Stimulated activated naive B cell treated with anti-CD40 and anti-IgM and Interleukin-4, amounts not matched to agents 10 μg/mL and 1 μg/mL and 100 μg/mL, for 72 hours (primary cell): Measurements from ENCODE around the gene FRMD5.
A peak's percentile ranks its signal among the peaks of the same experiment; 100 is the strongest.
"Not testable (repeated sequence)": the region's sequence is repeated elsewhere in the genome, so short reads cannot be mapped to it uniquely, and the experiment has no call there.

Experiments used
- ATAC-seq, 2 donors: fragments of 150-1000 bp; cut with Tn5 transposase; replicated peaks; 2 replicates each; pipeline ENCODE4 v1.10.0; 2021; ENCODE audit warnings: moderate library complexity in 1 of 2
- DNase-seq: peaks from one replicate; pipeline ENCODE4 v3.0.0; 2021
- H3K27ac Mint-ChIP-seq: one replicate; pipeline ENCODE4 v1.8.0; 2022; ENCODE audit warnings: mild to moderate bottlenecking, mixed read lengths
- H3K27me3 Mint-ChIP-seq, 2 donors: one replicate each; pipeline ENCODE4 v1.8.0; 2022; ENCODE audit warnings: mixed read lengths in 2 of 2
- H3K36me3 Mint-ChIP-seq, 2 donors: one replicate each; pipeline ENCODE4 v1.8.0; 2022; ENCODE audit warnings: mixed read lengths in 2 of 2, mild to moderate bottlenecking in 1 of 2
- H3K4me1 Mint-ChIP-seq, 2 donors: one replicate each; pipeline ENCODE4 v1.8.0; 2022; ENCODE audit warnings: mixed read lengths in 2 of 2, mild to moderate bottlenecking in 1 of 2
- H3K4me3 Mint-ChIP-seq, 2 donors: one replicate each; pipeline ENCODE4 v1.8.0; 2022; ENCODE audit warnings: mild to moderate bottlenecking in 2 of 2, mixed read lengths in 2 of 2, moderate library complexity in 1 of 2
- H3K9me3 Mint-ChIP-seq, 2 donors: one replicate each; pipeline ENCODE4 v1.8.0; 2022; ENCODE audit warnings: mixed read lengths in 2 of 2, mild to moderate bottlenecking in 1 of 2

Gene FRMD5

GRCh38 chr15:44064706-44065105 lies 130.4 kb downstream of the FRMD5 start:
- H3K27ac Mint-ChIP-seq: no peak overlapping the region
- H3K4me1 Mint-ChIP-seq: peaks cover 4 to 7% of the 10 kb centered on the region in 2 donors

GRCh38 chr15:44058126-44058525 lies 136.9 kb downstream of the FRMD5 start:
- no peak overlapping the region for H3K4me3 Mint-ChIP-seq
- no peaks in the 10 kb centered on the region for H3K9me3 Mint-ChIP-seq
- no peak overlapping the region for H3K27ac Mint-ChIP-seq
- H3K27me3 Mint-ChIP-seq: peaks cover 11 to 41% of the 10 kb centered on the region in 2 donors
- ATAC-seq (no peak), DNase-seq (no peak)
- no peaks in the 10 kb centered on the region for H3K36me3 Mint-ChIP-seq
- H3K4me1 Mint-ChIP-seq: no peaks in the 10 kb centered on the region

More at GRCh38 chr15:44064706-44065105, 130.4 kb downstream of the FRMD5 start:
- no peak for DNase-seq
- Mint-ChIP-seq H3K4me3 (no peak overlapping the region), H3K27me3 (peaks cover 5 to 32% of the 10 kb centered on the region in 2 donors), H3K36me3 (no peaks in the 10 kb centered on the region), H3K9me3 (no peaks in the 10 kb centered on the region)
- ATAC-seq: no peak

- peaks cover 0 to 8% of the 10 kb centered on the region in 2 donors for H3K4me1 Mint-ChIP-seq
- peaks cover 18 to 33% of the 10 kb centered on the region in 2 donors for H3K27me3 Mint-ChIP-seq
- H3K4me3 Mint-ChIP-seq: no peak overlapping the region
- H3K9me3 Mint-ChIP-seq: no peaks in the 10 kb centered on the region
- no peak overlapping the region for H3K27ac Mint-ChIP-seq
- no peak for DNase-seq
- H3K36me3 Mint-ChIP-seq: no peaks in the 10 kb centered on the region
- no peak for ATAC-seq
Observed at GRCh38 chr15:44045661-44046060, 149.4 kb downstream of the FRMD5 start.

GRCh38 chr15:44045217-44045616 lies 149.9 kb downstream of the FRMD5 start:
- peaks cover 0 to 8% of the 10 kb centered on the region in 2 donors for H3K4me1 Mint-ChIP-seq
- H3K27ac Mint-ChIP-seq: no peak overlapping the region
- H3K27me3 Mint-ChIP-seq: peaks cover 18 to 38% of the 10 kb centered on the region in 2 donors
- no peaks in the 10 kb centered on the region for H3K9me3 Mint-ChIP-seq
- ATAC-seq: peak in 1 of 2 donors; percentile 12
- no peak overlapping the region for H3K4me3 Mint-ChIP-seq
- no peak for DNase-seq
- no peaks in the 10 kb centered on the region for H3K36me3 Mint-ChIP-seq

- DNase-seq (no peak), ATAC-seq (no peak)
- Mint-ChIP-seq H3K4me1 (no peaks in the 10 kb centered on the region), H3K4me3 (no peak overlapping the region), H3K9me3 (peaks cover 0 to 1% of the 10 kb centered on the region in 2 donors), H3K27me3 (peaks cover 31 to 51% of the 10 kb centered on the region in 2 donors), H3K36me3 (no peaks in the 10 kb centered on the region), H3K27ac (no peak overlapping the region)
Observed at GRCh38 chr15:44038755-44039191, 156.3 kb downstream of the FRMD5 start.

- no peak overlapping the region for H3K27ac Mint-ChIP-seq
- no peak for ATAC-seq
- H3K9me3 Mint-ChIP-seq: peaks cover 0 to 1% of the 10 kb centered on the region in 2 donors
- DNase-seq: no peak
- no peaks in the 10 kb centered on the region for H3K4me1 Mint-ChIP-seq
- no peaks in the 10 kb centered on the region for H3K36me3 Mint-ChIP-seq
- H3K4me3 Mint-ChIP-seq: no peak overlapping the region
- H3K27me3 Mint-ChIP-seq: peaks cover 22 to 25% of the 10 kb centered on the region in 2 donors
Observed at GRCh38 chr15:44035781-44036699, 159.0 kb downstream of the FRMD5 start.

- H3K36me3 Mint-ChIP-seq: no peaks in the 10 kb centered on the region
- H3K27me3 Mint-ChIP-seq: peaks cover 21 to 23% of the 10 kb centered on the region in 2 donors
- H3K4me1 Mint-ChIP-seq: no peaks in the 10 kb centered on the region
- no peak for DNase-seq
- ATAC-seq: no peak
- H3K9me3 Mint-ChIP-seq: peaks cover 0 to 1% of the 10 kb centered on the region in 2 donors
- no peak overlapping the region for H3K27ac Mint-ChIP-seq
- H3K4me3 Mint-ChIP-seq: no peak overlapping the region
Observed at GRCh38 chr15:44034933-44035624, 160.0 kb downstream of the FRMD5 start.

GRCh38 chr15:44034334-44034733 lies 160.7 kb downstream of the FRMD5 start:
- H3K4me3 Mint-ChIP-seq: no peak overlapping the region
- DNase-seq (no peak), ATAC-seq (no peak)
- H3K27ac Mint-ChIP-seq: no peak overlapping the region
- H3K4me1 Mint-ChIP-seq: no peaks in the 10 kb centered on the region
- H3K9me3 Mint-ChIP-seq: no peaks in the 10 kb centered on the region
- H3K36me3 Mint-ChIP-seq: no peaks in the 10 kb centered on the region
- H3K27me3 Mint-ChIP-seq: peaks cover 16 to 17% of the 10 kb centered on the region in 2 donors

- Mint-ChIP-seq H3K36me3 (no peaks in the 10 kb centered on the region), H3K4me1 (no peaks in the 10 kb centered on the region), H3K27me3 (peaks cover 14 to 17% of the 10 kb centered on the region in 2 donors), H3K4me3 (no peak overlapping the region), H3K27ac (no peak overlapping the region), H3K9me3 (no peaks in the 10 kb centered on the region)
- ATAC-seq (no peak), DNase-seq (no peak)
Observed at GRCh38 chr15:44033894-44034293, 161.2 kb downstream of the FRMD5 start.

GRCh38 chr15:44032820-44033219 lies 162.3 kb downstream of the FRMD5 start:
- not testable (repeated sequence) for H3K4me3 Mint-ChIP-seq, H3K27ac Mint-ChIP-seq, H3K4me1 Mint-ChIP-seq, H3K36me3 Mint-ChIP-seq, ATAC-seq, DNase-seq, H3K9me3 Mint-ChIP-seq
- H3K27me3 Mint-ChIP-seq: peaks cover 15 to 17% of the 10 kb centered on the region in 2 donors

GRCh38 chr15:44029940-44030568 lies 165.0 kb downstream of the FRMD5 start:
- Mint-ChIP-seq H3K27me3 (peaks cover 17 to 25% of the 10 kb centered on the region in 2 donors), H3K4me1 (no peaks in the 10 kb centered on the region), H3K36me3 (no peaks in the 10 kb centered on the region), H3K27ac (no peak overlapping the region), H3K9me3 (no peaks in the 10 kb centered on the region), H3K4me3 (no peak overlapping the region)
- ATAC-seq (no peak), DNase-seq (no peak)

GRCh38 chr15:44029003-44029402 lies 166.1 kb downstream of the FRMD5 start:
- Mint-ChIP-seq H3K4me1 (no peaks in the 10 kb centered on the region), H3K9me3 (no peaks in the 10 kb centered on the region), H3K4me3 (no peak overlapping the region), H3K27me3 (peaks cover 17 to 25% of the 10 kb centered on the region in 2 donors), H3K36me3 (no peaks in the 10 kb centered on the region), H3K27ac (no peak overlapping the region)
- no peak for ATAC-seq
- DNase-seq: no peak

GRCh38 chr15:44028349-44028748 lies 166.7 kb downstream of the FRMD5 start:
- no peak overlapping the region for H3K27ac Mint-ChIP-seq
- H3K9me3 Mint-ChIP-seq: no peaks in the 10 kb centered on the region
- no peaks in the 10 kb centered on the region for H3K36me3 Mint-ChIP-seq
- DNase-seq (no peak), ATAC-seq (no peak)
- no peaks in the 10 kb centered on the region for H3K4me1 Mint-ChIP-seq
- H3K4me3 Mint-ChIP-seq: no peak overlapping the region
- H3K27me3 Mint-ChIP-seq: peaks cover 17 to 25% of the 10 kb centered on the region in 2 donors

GRCh38 chr15:44024155-44024554 lies 170.9 kb downstream of the FRMD5 start:
- H3K9me3 Mint-ChIP-seq: peaks cover 0 to 3% of the 10 kb centered on the region in 2 donors
- no peak overlapping the region for H3K4me3 Mint-ChIP-seq
- DNase-seq: no peak
- ATAC-seq: no peak
- no peaks in the 10 kb centered on the region for H3K36me3 Mint-ChIP-seq
- H3K27me3 Mint-ChIP-seq: peaks cover 12 to 26% of the 10 kb centered on the region in 2 donors
- H3K27ac Mint-ChIP-seq: no peak overlapping the region
- H3K4me1 Mint-ChIP-seq: no peaks in the 10 kb centered on the region
